Inferior parietal cortex (tissue), 1 donor: ENCODE data around the gene IFIT5.
"Not testable (repeated sequence)": the region's sequence is repeated elsewhere in the genome, so short reads cannot be mapped to it uniquely, and the experiment has no call there.

Experiments
- DNase-seq: peaks from one replicate; pipeline ENCODE4 v3.0.0-alpha.2; 2016; ENCODE audit errors: extremely low spot score

The IFIT5 gene

DNA sequence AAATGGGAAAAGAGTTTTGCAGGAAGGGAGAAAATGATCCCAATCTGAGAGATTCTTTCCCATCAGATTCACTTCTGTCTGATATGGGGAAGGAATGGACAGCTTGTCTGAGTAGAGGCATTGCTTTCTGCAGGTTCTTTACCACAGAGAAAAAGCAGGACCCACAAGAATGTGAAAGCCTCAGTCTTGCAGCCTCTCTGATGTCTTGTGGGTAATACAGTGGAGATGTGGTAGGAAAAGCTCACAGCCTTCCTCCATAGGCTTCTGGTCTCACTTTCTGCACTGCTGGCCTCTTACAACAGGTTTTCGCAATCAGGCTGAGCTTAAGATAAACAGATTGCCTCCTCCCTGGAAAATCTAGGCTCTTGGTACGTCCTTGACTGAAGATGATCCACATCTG is 21.4 kb upstream of the IFIT5 start:
- peak; percentile 55 for DNase-seq

DNA sequence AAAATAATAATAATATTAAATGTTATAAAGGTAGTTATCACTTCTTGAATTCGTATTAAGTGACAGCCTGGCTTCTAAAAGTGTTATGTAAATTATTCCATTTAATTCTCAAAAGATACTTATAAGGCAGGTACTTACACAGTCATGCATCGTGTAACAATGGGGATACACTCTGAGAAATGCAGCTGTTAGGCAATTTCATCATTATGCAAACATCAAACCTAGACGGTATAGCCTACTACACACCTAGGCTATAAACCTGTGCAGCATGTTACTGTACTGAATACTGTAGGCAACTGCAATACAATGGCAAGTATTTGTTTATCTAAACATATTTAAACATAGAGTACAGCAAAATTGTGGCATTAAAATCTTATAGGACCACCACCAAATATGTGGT is 20.5 kb upstream of the IFIT5 start:
- DNase-seq: no peak

DNA sequence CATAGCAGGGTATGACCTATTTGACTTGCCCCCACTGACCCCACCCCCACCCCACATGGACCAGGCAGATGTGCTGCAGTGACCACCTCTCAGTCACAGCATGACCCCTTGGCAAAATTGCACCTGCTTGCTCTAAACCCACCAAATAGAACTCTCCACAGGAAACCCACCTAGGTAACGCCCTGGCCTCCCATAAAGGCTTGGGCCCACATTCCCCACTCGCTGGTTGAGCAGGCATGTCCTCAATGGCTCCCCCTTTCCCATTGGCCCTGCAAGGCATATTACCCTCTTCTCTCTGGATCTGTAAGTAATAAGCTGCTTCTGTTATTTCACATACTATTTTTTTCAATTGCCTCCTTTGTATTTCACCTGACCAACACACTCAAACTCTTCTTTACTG is 19.2 kb upstream of the IFIT5 start:
- DNase-seq: no peak

DNA sequence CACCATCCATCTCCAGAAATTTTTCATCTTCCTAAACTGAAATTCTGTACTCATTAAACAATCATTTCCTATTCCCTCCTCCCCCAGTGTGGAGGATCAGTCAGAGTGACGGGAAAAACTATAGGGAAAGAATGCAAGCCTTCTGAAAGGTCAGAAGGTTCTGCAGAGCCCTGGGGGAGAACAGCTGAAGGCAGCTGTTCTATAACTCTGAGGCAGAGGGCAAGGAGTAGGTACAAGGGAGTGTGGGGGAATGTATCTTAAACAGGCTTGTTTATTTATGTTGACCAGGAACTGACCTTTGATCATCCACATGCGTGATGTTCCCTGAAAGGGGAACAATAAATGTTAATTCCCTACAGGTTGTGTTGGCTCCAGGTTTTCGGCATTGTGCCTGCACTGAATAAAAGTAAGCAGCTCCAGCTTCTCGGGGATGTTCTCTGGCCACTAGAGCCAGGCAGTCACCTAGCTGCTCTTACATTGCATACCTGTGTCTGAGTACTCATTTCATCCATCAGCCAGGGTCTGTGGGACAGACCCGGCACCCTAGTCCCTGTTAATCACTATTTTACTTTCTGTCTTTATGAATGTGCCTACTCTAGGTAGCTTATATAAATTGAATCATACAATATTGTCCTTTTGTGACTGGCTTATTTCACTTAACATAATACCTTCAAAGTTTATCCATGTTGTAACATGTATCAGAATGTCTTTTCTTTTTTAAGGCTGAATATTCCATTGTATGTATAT is 16.2 kb upstream of the IFIT5 start:
- no peak for DNase-seq

DNA sequence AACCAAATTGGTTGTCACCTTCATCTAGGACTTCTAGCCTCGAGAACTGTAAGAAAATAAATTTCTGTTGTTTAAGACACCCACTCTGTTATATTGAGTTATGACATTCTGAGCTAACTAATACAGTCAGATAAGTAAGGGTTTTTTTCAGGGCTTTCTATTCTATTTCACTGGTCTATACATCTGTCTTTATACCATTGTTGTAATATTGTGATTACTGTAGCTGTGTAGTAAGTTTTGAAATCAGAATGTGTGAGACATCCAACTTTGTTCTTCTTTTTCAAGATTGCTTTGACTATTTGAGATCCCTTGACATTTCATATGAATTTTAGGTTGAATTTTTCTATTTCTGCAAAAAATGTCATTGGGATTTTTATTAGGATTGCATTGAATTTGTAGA is 14.4 kb upstream of the IFIT5 start:
- no peak for DNase-seq

DNA sequence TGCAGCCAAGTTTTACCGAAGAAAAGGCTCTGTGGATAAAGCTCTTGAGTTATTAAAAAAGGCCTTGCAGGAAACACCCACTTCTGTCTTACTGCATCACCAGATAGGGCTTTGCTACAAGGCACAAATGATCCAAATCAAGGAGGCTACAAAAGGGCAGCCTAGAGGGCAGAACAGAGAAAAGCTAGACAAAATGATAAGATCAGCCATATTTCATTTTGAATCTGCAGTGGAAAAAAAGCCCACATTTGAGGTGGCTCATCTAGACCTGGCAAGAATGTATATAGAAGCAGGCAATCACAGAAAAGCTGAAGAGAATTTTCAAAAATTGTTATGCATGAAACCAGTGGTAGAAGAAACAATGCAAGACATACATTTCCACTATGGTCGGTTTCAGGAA is 11.3 kb upstream of the IFIT5 start:
- no peak for DNase-seq

DNA sequence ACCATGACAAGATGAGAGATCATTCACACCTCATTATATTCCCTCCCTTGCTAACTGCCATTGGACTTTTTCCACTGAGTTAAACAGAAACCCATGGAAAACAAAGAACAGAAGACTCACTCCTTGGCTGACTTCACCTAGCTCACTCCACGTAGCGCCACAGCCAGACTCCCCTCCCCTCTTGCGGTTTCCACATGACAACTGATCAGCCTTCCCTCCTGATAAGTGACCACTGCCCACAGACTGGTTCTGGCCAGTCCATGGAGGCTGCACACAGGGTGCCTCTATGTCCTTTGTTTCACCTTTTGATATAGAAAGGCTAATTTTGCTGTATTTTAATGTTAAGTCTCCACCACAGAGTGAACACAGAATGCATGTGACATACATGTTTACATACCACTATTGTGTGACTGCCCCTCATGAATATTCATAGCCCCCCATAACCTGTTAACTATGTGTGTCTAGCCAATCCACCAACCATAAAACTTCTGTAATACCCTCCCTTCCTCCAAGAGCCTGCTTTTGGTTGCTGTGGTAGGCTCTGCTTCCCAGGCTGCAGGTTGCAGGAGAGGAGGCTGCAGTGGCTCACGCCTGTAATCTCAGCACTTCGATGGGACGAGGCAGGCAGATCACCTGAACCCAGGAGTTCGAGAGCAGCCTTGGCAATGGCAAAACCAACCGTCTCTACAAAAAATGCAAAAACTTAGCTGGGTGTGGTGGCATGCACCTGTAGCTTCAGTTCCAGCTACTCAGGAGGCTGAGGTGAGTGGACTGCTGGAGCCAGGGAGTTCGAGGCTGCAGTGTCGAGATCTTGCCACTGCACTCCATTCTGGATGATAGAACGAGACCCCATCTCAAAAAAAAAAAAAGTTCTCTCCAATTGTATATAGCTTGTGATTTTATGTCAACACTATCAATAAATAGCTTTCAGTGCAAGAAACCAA is 10.0 kb upstream of the IFIT5 start:
- no peak for DNase-seq

DNA sequence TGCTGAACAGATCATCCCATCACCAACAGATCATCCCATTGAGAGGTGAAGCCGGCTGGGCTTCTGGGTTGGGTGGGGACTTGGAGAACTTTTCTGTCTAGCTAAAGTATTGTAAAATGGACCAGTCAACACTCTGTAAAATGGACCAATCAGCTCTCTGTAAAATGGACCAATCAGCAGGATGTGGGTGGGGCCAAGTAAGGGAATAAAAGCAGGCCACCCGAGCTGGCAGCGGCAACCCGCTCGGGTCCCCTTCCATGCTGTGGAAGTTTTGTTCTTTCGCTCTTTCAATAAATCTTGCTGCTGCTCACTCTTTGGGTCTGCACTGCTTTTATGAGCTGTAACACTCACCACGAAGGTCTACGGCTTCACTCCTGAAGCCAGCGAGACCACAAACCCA is 8.2 kb upstream of the IFIT5 start:
- not testable (repeated sequence) for DNase-seq

DNA sequence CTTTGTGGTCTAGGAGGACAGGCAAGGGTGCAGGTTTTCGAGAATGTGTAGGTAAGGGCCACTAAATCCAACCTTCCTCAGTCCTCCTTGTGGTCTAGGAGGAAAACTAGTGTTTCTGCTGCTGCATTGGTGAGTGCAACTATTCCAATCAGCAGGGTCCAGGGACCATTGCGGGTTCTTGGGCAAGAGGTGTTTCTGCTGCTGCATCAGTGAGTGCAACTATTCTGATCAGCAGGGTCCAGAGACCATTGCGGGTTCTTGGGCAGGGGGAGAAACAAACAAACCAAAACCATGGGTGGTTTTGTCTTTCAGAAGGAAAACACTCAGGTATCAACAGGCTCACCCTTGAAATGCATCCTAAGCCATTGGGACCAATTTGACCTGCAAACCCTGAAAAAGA is 6.6 kb upstream of the IFIT5 start:
- not testable (repeated sequence) for DNase-seq

DNA sequence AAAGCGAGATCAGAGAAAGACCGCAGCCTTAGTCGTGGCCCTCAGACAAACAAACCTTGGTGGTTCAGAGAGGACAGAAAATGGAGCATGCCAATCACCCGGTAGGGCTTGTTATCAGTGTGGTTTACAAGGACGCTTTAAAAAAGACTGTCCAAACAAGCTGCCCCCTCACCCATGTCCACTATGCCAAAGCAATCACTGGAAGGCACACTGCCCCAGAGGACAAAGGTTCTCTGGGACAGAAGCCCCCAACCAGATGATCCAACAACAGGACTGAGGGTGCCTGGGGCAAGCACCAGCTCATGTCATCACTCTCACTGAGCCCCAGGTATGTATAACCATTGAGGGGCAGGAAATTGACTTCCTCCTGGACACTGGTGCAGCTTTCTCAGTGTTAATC is 5.1 kb upstream of the IFIT5 start:
- DNase-seq: not testable (repeated sequence)

DNA sequence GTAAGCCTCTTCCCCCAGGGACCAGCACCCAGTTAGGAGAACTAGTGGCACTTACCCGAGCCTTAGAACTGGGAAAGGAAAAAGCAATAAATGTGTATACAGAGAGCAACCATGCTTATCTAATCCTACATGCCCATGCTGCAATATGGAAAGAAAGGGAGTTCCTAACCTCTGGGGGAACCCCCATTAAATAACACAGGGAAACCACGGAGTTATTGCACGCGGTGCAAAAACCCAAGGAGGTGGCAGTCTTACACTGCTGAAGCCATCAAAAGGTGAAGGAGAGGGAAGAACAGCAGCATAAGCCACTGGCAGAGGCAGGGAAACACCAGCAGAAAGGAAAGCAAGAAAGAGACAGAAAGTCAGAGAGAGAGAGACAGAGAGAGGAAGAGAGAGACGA is 3.8 kb upstream of the IFIT5 start:
- not testable (repeated sequence) for DNase-seq

DNA sequence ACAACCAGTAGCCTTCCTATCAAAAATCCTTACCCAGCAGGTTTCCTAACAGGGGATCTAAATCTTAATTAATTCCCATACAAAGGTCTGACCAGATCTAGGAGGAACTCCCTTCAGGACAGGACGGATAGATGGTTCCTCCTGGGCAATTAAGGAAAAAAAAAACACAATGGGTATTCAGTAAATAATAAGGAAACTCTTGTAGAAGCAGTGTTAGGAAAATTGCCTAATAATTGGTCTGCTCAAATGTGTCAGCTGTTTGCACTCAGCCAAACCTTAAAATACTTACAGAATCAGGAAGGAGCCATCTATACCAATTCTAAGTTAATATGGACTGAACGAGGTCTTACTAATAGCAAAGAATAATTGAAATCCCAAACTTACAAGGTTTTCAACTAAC is 3.2 kb upstream of the IFIT5 start:
- not testable (repeated sequence) for DNase-seq

DNA sequence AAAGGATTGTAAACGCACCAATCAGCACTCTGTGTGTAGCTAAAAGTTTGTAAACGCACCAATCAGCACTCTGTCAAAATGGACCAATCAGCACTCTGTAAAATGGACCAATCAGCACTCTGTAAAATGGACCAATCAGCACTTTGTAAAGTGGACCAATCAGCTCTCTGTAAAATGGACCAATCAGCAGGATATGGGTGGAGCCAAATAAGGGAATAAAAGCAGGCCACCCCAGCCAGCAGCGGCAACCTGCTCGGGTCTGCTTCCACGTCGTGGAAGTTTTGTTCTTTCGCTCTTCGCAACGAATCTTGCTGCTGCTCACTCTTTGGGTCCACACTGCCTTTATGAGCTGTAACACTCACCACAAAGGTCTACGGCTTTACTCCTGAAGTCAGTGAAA is 2.1 kb upstream of the IFIT5 start:
- DNase-seq: not testable (repeated sequence)

DNA sequence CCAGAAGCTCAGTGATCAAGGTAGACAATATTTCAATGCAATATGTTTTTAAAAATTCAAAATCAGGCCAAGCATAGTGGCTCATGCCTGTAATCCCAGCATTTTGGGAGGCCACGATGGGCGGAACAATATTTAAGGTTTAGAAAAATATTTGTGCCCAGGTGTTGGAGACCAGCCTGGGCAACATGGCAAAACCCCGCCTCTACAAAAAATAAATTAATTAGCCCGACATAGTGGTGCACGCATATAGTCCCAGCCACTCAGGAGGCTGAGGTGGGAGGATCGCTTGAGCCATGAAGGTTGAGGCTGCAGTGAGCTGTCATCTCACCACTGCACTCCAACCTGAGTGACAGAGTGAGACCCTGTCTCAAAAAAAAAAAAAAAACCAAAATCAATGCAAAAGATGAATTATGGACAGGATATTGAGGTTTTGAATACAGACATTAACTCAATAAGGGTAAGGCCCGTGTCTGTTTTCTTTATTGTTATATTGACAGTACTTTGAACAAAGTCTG is 913 bp upstream of the IFIT5 start:
- DNase-seq: no peak

DNA sequence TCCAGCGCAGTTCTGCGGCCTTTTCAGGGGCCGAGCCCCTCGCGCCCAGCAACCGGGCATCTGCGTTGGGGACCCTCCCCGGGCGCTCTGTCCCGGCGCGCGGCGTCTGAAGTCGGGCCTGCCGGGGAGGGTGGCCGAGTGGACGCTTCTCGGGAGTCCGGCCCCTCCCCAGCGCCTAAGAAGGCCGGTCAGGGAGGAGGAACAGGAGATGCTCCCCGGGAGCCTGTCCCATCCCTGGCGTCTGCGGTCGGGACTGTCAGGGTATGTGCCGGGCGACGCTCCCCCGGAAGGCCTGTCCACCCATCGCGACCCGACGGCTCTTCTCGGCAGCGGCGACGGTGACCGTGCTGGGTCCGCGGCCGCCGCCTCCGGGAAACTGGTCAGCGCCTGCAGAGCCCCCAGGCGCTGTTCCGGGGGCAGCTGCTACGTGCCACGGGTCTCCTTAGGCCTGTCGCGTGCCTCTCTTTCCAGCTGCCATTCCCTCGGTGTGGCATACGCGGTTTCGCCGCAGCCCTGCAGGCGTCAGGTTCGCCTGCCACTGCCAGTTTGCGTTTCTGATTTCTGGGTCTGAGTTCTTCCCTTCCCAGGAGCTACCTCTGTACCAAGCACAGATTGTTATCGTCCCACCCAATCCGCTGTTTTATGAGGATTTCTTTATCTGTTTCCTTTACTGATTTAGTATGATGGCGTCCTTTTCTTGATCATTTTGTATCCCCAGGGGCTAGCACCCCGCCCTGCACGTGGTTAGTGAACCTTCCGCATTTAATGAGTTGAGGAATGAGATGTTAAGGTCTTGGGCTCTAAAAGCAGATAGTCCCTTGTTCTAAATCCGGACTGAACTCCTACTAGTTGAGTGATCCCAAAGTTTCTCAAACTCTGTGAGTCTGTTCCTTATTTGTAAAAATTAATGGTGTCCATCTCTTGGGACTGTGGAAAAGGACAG is 782 bp downstream of the IFIT5 start:
- peak; percentile 60 for DNase-seq

DNA sequence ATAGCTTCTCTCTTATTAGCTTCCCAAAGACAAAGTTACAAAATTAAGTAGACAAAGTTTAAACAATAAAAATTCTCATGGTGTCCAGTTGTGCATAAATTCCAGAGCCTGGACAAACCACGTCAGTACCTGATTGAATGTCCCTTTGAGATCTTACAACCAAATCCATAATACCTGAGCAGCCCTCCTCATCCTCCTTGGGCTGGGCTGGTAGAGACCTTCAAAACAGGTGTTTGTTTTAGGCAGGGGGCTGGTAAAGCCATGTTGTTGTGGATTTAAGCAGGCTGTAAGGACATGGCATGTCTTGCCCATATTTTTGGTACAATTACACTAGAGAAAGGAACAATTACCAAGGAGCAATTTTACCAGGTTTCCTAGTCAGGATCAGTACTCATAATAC is 2.1 kb downstream of the IFIT5 start:
- DNase-seq: no peak

DNA sequence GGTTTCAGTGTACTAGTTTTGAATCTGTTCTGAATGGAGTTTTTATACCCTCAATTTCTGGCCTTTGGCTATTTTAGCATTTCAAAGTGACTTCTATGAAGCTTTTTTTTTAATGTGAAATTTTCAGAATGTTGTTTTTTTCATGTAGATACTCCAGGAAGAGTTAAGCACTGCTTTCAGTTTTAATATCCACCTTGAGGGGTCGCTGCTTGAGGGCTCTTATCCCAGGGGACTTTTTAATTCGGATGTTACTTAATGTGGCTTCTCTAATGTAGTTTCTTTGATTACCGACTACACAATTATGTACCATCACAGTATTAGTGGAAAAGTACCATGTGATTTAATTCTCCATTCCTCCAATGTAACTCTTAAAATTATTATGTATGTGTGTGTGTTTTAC is 5.2 kb downstream of the IFIT5 start:
- no peak for DNase-seq

DNA sequence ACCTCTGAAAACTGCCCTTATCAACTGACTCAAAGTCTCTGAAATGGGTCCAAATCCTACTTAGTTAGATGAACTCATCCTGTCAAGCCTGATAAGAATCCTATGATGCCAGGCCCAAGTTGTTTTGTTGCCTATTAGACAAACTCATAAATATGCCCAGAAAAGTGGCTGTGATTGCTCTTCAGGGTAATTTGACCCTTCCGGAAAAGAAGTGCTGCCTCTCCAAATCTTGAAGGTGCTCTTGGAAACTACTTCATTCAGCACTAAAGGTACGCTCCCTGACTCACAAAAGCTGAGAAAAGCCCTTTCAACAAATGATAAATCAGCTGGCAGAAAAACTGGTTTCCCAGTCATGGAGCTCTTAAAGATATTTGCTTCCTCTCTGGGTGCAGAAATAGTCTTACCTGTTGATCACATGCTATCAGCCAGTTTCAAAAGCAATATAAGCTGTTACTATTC is 6.7 kb downstream of the IFIT5 start:
- no peak for DNase-seq

DNA sequence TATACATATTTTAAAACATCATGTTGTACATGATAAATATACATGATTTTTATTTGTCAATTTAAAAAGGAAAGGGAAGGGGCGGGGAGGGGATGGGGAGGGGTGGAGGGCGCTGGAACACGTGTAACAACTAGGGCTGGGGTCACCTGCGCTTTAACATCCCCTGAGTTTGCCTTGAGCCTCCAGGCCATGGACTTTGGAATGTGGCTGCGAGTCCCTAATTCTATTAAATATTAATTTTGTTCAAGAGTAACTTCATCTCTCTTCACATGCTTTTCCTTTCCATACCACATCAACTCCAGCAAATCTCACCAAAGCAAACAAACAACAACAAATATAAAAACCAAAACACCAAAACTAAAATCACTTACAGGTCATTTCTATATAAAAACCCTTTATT is 10.6 kb downstream of the IFIT5 start:
- DNase-seq: no peak

DNA sequence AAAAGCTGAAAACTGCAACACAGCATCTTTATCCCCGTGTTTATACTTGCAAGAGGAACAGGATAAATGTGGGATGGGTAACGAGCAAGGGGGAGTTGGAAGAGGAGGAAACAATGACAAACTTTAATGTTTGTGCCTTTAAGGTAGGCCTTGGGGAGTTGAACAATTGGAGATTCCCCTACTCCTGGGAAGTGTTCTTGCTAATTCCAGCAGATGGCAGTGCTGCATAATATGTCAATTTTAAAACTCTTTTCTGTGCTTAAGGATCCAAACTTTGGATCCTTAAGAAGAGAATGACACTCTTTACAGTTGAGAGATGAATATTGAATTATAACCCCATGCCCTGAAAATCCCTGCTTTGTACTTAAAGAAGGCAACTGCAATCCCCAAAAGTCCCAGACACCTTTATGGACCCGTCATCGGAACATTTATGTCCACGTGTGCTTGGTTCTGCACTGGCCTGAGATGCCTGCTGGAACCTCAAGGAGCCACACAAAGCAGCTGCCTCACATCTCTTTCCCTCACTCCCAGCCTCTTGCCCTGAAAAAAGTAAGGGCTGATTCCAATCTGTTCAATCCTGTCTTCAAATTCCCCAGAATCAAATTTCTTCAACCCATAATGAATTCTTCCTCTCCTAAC is 12.0 kb downstream of the IFIT5 start:
- peak; percentile 78 for DNase-seq

DNA sequence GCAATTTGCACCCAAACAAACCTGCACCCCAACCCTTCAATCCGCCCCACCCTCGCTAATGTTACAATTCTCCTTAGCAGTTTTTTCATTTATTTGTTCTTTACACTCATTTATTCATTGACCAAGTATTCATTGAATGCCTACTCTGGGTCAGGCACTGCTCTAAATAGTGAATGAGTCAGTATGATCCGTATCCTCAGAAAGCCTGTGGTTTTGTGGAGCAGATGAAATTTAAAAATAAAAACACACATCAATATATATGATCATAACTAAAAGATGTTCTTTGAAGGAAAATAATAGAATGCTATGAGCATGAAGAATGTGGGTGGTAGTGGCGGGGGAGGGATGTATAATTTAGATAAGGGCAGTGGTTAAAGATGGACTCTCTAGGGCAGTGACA is 13.3 kb downstream of the IFIT5 start:
- DNase-seq: no peak
